Naive thymus-derived CD8-positive, alpha-beta T cell (primary cell): ENCODE measurements around the gene CXXC5. TPM values are rescaled to one million over a fixed set of nuclear protein-coding genes. Genes with fewer than 3 reads are reported as not detected.
A peak's percentile ranks its signal among the peaks of the same experiment; 100 is the strongest.

Source experiments
- ATAC-seq, 2 donors: fragments of 150-1000 bp; cut with Tn5 transposase in 1 of 2; sonication (Bioruptor Pico), chemical (Tn5 transposase) in 1 of 2; 1 replicate in 1 of 2; 2 replicates in 1 of 2; pipeline ENCODE4 v1.10.0; 2021; ENCODE audit warnings: mild to moderate bottlenecking in 2 of 2, moderate library complexity in 2 of 2
- POLR2A ChIA-PET: fragments of 350-600 bp; sonication (Branson Sonifier 250); formaldehyde crosslinking; loops from one replicate; lab custom pipeline; 2021; ENCODE audit warnings: antibody characterized with exemption; lab: Charles Lee
- DNase-seq, 10 donors: peaks; one replicate each; pipeline versions ENCODE4 v3.0.0 to v3.0.0-alpha.2; 2020 to 2022
- H3K27ac Mint-ChIP-seq, 10 donors: one replicate each; pipeline ENCODE4 v1.8.0; 2020 to 2022; ENCODE audit warnings: mild to moderate bottlenecking in 10 of 10, mixed read lengths in 10 of 10, moderate library complexity in 4 of 10, inconsistent platforms in 1 of 10
- H3K27me3 Mint-ChIP-seq, 5 donors: one replicate each; pipeline ENCODE4 v1.8.0; 2021 to 2022; ENCODE audit warnings: mixed read lengths in 5 of 5
- H3K36me3 Mint-ChIP-seq, 3 donors: one replicate each; pipeline ENCODE4 v1.8.0; 2020 to 2022; ENCODE audit warnings: mixed read lengths in 3 of 3, mild to moderate bottlenecking in 2 of 3, inconsistent platforms in 1 of 3
- H3K4me1 Mint-ChIP-seq, 4 donors: one replicate each; pipeline ENCODE4 v1.8.0; 2021 to 2022; ENCODE audit warnings: mixed read lengths in 4 of 4
- H3K4me3 Mint-ChIP-seq, 10 donors: one replicate each; pipeline ENCODE4 v1.8.0; 2020 to 2022; ENCODE audit warnings: mild to moderate bottlenecking in 10 of 10, mixed read lengths in 10 of 10, moderate library complexity in 6 of 10, inconsistent platforms in 1 of 10
- H3K9me3 Mint-ChIP-seq, 9 donors: one replicate each; pipeline ENCODE4 v1.8.0; 2020 to 2022; ENCODE audit warnings: mixed read lengths in 9 of 9, mild to moderate bottlenecking in 3 of 9, inconsistent platforms in 1 of 9, moderate library complexity in 1 of 9
- polyA plus RNA-seq, 3 donors: library from polyadenylated mRNA; unstranded; fragments of 300-500 nt; fragmentation: Illumina TruSeq; gene quantifications; one replicate each; pipeline ENCODE4 v1.2.3, GENCODE V29; 2021
- total RNA-seq, 8 experiments: library from RNA in 2 of 8; stranded (reverse) in 2 of 8; gene quantifications; one replicate each; pipeline ENCODE4 v1.2.3 and lab custom pipeline; 2021 to 2026

The CXXC5 gene
- total and polyA plus RNA-seq, 5 experiments from 2014 or later, result 2.6 to 24.6 (median 6.8) TPM

DNA sequence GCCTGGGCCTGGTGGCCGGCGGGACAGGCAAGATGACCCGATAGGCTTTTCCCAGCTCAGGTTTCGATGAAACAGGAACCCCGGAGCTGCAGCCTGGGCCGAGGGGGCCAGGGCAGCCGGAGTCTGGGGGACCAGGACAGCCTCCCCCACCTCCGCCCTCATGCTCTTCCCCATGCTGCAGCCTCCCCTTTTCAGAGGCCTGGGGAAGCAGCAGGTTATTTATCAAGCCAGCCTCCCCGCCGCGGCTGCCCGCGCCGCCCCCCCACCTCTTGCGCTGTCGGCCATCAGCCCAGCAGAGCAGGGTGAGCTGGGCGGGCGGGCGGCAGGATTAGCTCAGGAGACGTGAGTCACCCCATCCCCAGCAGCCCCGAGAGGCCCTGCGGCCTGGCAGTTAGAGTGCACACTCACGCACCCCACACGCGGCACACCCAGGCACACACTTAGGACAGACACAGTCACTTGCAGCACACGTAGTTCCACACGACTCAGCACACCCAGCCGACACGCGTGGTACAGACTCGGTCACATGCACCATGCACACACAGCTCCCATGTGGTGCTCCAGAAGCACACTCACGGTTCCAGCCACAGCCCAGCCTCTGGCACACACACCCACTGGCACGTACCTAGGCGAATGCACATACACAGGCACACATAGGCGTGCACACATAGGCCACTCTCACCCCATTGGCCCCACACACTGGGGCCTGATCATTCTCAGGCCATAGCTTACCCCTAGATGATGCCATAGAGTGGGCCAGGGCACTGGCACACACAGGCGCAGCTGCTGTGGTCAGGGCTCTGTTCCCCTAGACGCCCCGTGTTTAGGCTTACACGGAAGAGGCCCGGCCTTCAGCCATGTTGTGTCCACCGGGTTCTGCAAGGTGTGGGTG is 13.0 kb downstream of the CXXC5 start:
- POLR2A ChIA-PET, result interaction anchor here (0.8 to 1.1 kb wide), 2 partner anchors 9 to 10 kb away, joined by 3 to 4 read pairs; no protein-coding TSS in a partner anchor
- H3K27ac Mint-ChIP-seq, result peak overlapping the region in 2 of 10 donors; percentile 52 to 59
- DNase-seq (no peak), ATAC-seq (peak in 1 of 2 donors; percentile 50)
- H3K4me3 Mint-ChIP-seq, result peak overlapping the region in 2 of 10 donors; percentile 24 to 57
- peaks cover 0 to 7% (median 0%) of the 10 kb centered on the region in 5 donors for H3K27me3 Mint-ChIP-seq
- H3K4me1 Mint-ChIP-seq, result peaks cover 13 to 84% (median 28%) of the 10 kb centered on the region in 4 donors
- no peaks in the 10 kb centered on the region for H3K36me3 Mint-ChIP-seq
- H3K9me3 Mint-ChIP-seq, result no peaks in the 10 kb centered on the region

DNA sequence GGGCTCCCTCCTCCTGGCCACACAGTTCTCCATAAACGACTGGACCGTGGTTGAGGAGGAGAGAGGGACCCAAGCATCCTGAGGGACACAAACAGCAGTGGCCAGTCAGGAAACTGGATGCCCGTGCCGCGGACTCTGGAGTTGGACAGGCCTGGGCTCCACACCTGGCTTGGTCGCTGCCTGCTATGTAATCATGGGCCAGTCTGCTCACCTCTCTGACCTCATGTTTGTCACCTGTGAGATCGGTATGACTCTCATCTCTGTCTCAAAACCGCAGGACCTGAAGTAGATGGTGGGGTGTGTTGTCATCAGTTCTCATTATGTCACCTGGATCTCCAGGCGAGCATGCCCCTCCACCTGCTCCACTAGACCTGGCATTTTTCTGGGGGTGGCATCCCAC is 14.5 kb downstream of the CXXC5 start:
- POLR2A ChIA-PET, result interaction anchor here (1.4 kb wide), 1 partner anchor 11 kb away, joined by 4 read pairs; no protein-coding TSS in a partner anchor
- ATAC-seq (no peak), DNase-seq (no peak)
- no peak overlapping the region for H3K4me3 Mint-ChIP-seq
- no peaks in the 10 kb centered on the region for H3K36me3 Mint-ChIP-seq
- no peaks in the 10 kb centered on the region for H3K9me3 Mint-ChIP-seq
- H3K27ac Mint-ChIP-seq, result peak overlapping the region in 2 of 10 donors; percentile 44 to 73
- H3K4me1 Mint-ChIP-seq, result peaks cover 9 to 84% (median 35%) of the 10 kb centered on the region in 4 donors
- peaks cover 0 to 3% (median 0%) of the 10 kb centered on the region in 5 donors for H3K27me3 Mint-ChIP-seq

DNA sequence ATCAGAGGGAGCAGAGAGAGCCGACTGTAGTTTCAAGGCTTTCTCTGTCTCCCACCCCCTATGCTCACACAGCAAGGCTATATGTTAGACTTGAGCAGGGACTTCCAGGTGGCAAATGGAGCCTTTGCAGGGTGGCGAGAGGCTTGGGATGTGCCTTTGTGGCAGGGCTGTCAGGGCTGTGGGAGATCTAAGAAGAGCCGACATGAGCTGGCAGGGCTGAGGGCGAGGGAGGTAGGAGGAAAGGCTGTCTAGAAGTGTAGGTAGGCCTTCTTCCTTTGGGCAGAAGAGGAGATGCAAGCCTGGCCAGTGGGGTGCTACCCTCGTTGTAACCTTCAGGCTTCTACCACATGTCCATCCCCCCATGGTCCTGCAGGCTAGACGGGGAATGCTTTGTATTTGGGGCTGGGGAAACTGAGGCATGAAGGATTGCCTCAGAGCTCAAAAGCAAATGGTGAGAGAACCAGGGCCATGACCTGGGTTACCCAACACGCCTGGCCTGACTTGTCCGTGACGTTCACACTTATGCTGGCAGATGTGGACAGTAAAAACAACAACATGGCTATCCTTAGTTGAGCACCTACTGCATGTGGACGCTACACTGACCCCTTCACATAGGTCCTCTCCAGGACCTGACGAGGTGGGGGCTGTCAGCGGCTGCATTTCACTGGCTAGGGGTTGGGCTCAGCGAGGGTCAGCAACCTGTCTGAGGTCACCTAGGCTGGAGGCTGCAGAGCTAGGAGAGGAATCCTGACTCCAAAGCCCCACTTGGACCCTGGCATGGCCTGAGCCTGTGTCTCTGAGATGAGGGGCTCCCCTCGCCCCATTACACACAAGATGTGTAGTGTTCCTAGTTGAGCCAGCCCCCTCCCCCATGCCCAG is 15.3 kb downstream of the CXXC5 start:
- DNase-seq (no peak), ATAC-seq (no peak)
- Mint-ChIP-seq H3K9me3 (no peaks in the 10 kb centered on the region), H3K27me3 (peaks cover 0 to 3% (median 0%) of the 10 kb centered on the region in 5 donors), H3K27ac (peak overlapping the region in 5 of 10 donors; percentile 17 to 73 (median 26)), H3K4me1 (peaks cover 11 to 83% (median 33%) of the 10 kb centered on the region in 4 donors), H3K4me3 (peak overlapping the region in 1 of 10 donors; percentile 2), H3K36me3 (no peaks in the 10 kb centered on the region)
- POLR2A ChIA-PET, result interaction anchor here (1.4 kb wide), 1 partner anchor 12 kb away, joined by 4 read pairs; no protein-coding TSS in a partner anchor

DNA sequence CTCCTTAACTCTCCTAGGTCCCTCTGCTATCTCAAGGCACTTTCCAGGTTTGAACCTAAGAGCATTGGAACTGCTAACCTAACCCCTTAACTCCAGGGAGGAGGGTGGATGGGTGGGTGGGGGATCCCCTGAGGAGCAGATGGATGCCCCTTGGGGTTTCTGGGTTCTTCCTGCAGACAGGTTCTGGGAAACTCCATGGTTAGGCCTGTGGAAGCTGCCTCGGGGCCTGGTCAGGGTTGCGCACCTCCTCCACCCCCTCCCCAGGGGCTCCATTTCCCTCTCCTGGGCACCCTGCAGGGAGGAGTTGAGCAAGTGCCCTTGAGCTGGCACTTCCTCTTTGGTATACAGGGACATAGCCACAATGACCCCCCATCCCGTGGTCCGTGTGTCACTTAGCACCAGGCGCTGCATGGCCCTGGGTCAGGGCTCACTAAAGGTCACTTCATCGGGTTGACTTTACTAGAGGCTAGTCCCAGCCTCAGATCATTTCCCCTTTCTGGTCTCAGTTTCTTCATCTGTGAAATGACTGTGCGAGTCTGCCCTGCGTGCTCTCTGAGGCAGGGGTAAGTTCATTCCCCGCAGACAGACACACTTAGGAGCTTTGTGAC is 16.0 kb downstream of the CXXC5 start:
- no peak for DNase-seq
- ATAC-seq, result no peak
- peak overlapping the region in 1 of 10 donors; percentile 19 for H3K4me3 Mint-ChIP-seq
- no peaks in the 10 kb centered on the region for H3K9me3 Mint-ChIP-seq
- H3K36me3 Mint-ChIP-seq, result no peaks in the 10 kb centered on the region
- H3K27ac Mint-ChIP-seq, result peak overlapping the region in 5 of 10 donors; percentile 31 to 71 (median 58)
- H3K4me1 Mint-ChIP-seq, result peaks cover 7 to 83% (median 33%) of the 10 kb centered on the region in 4 donors
- no peaks in the 10 kb centered on the region for H3K27me3 Mint-ChIP-seq
- POLR2A ChIA-PET, result interaction anchor here (0.8 to 1.4 kb wide), 2 partner anchors 12 to 27 kb away, joined by 3 to 4 read pairs; no protein-coding TSS in a partner anchor

DNA sequence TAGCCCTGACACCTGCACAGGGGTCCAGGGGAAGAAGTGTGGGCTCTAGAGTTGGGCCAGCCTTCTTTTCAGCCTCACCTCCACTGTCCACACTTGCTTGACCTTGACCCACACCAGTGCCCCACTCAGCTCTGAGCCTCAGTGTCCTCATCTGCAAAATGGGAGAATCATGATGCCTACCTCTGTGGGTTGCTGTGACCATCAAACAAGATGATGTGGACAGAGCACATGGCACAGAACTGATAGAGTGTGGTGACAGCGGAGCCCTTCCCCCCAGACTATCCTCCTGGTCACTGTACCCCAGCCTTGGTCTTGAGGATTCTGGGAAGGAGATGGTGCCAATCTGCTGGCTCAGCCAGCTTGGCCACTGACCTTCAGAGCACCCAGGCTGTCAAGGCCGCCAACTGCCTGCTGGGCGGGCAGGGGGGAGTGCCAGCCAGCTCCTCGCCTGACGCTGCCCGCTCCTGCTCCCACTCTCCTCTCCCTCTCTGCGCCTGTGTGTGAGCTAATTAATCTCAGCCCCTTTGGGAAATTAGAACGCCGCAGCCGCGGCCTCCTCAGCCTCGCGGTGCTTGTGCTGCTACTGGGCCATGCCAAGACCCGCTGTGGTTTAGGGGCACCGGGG is 16.7 kb downstream of the CXXC5 start:
- H3K27me3 Mint-ChIP-seq, result no peaks in the 10 kb centered on the region
- POLR2A ChIA-PET, result interaction anchor here (0.8 kb wide), 1 partner anchor 27 kb away, joined by 3 read pairs; no protein-coding TSS in a partner anchor
- DNase-seq (no peak), ATAC-seq (no peak)
- H3K4me1 Mint-ChIP-seq, result peaks cover 10 to 84% (median 38%) of the 10 kb centered on the region in 4 donors
- H3K36me3 Mint-ChIP-seq, result no peaks in the 10 kb centered on the region
- H3K9me3 Mint-ChIP-seq, result no peaks in the 10 kb centered on the region
- peak overlapping the region in 6 of 10 donors; percentile 31 to 89 (median 62) for H3K27ac Mint-ChIP-seq
- H3K4me3 Mint-ChIP-seq, result no peak overlapping the region

DNA sequence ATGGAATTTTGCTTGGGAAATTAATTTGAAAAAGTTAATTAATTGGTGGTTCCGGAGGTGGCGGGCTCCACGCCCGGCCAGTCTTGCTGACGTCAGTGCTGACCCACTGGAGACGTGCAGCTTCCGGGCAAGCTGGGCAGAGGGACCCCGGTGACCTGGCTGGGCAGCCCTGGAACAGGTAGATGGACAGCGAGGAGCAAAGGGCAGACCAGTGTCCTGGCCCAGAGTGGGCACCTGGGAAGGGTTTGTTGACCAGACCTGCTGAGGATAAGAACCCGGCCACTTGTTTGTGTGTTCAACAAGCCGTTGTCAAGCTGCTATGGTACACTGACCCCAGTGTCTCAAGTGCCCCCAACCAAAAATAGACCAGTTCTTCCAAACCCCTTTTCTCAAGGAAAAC is 17.5 kb downstream of the CXXC5 start:
- ATAC-seq (no peak), DNase-seq (no peak)
- H3K27ac Mint-ChIP-seq, result peak overlapping the region in 1 of 10 donors; percentile 49
- H3K27me3 Mint-ChIP-seq, result no peaks in the 10 kb centered on the region
- H3K4me1 Mint-ChIP-seq, result peaks cover 17 to 86% (median 44%) of the 10 kb centered on the region in 4 donors
- H3K36me3 Mint-ChIP-seq, result no peaks in the 10 kb centered on the region
- POLR2A ChIA-PET, result interaction anchor here (1.0 kb wide), 1 partner anchor 10 kb away, joined by 3 read pairs; no protein-coding TSS in a partner anchor
- H3K4me3 Mint-ChIP-seq, result no peak overlapping the region
- no peaks in the 10 kb centered on the region for H3K9me3 Mint-ChIP-seq

DNA sequence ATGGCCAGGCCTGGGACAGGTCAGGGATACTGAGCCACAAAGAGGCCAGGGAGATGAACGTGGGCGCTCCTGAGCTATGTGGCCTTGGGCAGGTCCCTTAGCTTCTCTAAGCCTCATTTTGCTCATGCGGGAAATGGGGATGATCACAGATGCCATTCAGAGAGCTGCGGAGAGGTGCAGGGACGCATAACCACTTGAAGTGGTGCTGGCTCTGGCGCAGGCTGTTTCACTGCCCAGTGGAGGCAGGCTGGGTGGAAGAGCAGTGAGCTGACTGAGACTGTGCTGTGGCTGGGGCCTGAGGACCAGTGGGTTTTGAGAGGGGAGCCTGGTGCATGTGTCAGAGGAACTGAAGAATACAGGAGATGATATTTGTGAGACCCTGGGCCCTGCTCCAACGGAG is 18.4 kb downstream of the CXXC5 start:
- H3K9me3 Mint-ChIP-seq, result no peaks in the 10 kb centered on the region
- H3K36me3 Mint-ChIP-seq, result no peaks in the 10 kb centered on the region
- H3K4me3 Mint-ChIP-seq, result peak overlapping the region in 7 of 10 donors; percentile 10 to 54 (median 31)
- no peaks in the 10 kb centered on the region for H3K27me3 Mint-ChIP-seq
- DNase-seq (no peak), ATAC-seq (no peak)
- H3K4me1 Mint-ChIP-seq, result peaks cover 17 to 88% (median 49%) of the 10 kb centered on the region in 4 donors
- POLR2A ChIA-PET, result interaction anchor here (0.7 to 1.8 kb wide), 5 partner anchors 9 to 106 kb away, joined by 3 to 6 read pairs (median 3); partner anchors contain the start of gene UBE2D2
- H3K27ac Mint-ChIP-seq, result peak overlapping the region in 5 of 10 donors; percentile 27 to 91 (median 69)

DNA sequence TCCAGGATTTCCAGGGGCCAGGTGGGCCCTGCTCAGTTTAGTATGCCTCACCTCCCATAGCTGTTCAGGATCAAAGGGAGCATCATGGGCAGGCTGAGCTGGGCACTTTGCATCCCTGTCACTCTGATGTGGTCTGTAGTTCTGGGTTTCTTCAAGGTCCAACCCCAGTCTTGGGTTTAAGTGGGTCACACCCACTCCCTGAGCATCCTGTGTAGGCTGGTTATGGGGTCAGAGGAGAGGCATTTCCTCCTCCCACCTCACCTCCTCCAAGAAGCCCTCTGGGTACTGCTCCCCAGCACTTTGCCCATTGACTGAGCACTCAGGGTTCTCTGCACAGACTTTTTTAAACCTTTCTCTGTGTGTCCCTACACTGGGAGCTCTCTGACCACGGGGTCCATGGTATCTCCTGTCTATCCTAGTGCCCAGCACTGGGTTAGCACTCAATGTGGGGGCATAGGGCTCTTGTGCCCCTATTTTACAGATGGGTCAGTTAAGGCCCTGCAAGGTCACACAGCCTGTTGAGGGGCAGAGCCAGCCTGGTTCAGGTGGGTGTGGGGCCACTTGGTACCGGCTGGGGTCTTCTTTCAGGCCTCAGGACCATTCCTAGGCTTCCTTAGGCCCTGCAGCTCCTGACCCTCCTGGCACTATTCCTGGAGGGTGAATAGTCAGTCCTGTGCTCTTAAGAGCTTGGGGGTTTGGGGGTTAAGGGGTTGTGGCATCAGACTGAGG is 19.0 kb downstream of the CXXC5 start:
- Mint-ChIP-seq H3K27ac (peak overlapping the region in 7 of 10 donors; percentile 9 to 91 (median 69)), H3K9me3 (no peaks in the 10 kb centered on the region), H3K27me3 (no peaks in the 10 kb centered on the region), H3K4me1 (peaks cover 15 to 87% (median 52%) of the 10 kb centered on the region in 4 donors), H3K4me3 (peak overlapping the region; percentile 58 to 85 (median 76)), H3K36me3 (no peaks in the 10 kb centered on the region)
- DNase-seq (no peak), ATAC-seq (peak in 1 of 2 donors; percentile 27)
- POLR2A ChIA-PET, result interaction anchor here (0.7 to 1.8 kb wide), 7 partner anchors 9 to 106 kb away, joined by 3 to 6 read pairs (median 4); partner anchors contain the start of gene UBE2D2

DNA sequence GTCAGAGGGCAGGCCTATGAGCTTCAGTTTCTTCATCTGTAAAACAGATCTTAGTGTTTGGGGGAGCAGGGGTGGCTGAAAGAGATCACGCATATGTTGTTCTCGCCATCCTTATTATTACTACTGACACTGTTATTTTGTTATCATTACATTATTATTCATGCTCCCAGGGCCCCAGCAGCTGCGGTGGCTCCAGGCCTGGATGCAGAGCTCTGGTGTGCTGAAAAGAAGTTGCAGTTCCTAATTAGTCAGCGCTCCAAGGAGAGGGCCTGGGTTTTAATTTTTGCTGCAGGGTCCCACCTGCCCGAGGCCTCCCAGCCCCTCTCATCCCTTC is 19.5 kb downstream of the CXXC5 start:
- POLR2A ChIA-PET, result interaction anchor here (0.9 to 1.8 kb wide), 7 partner anchors 10 to 107 kb away, joined by 3 to 6 read pairs (median 4); partner anchors contain the start of gene UBE2D2
- ATAC-seq (no peak), DNase-seq (no peak)
- Mint-ChIP-seq H3K36me3 (no peaks in the 10 kb centered on the region), H3K4me1 (peaks cover 15 to 86% (median 51%) of the 10 kb centered on the region in 4 donors), H3K9me3 (no peaks in the 10 kb centered on the region), H3K27me3 (no peaks in the 10 kb centered on the region), H3K27ac (peak overlapping the region in 8 of 10 donors; percentile 9 to 91 (median 46)), H3K4me3 (peak overlapping the region; percentile 58 to 85 (median 76))

DNA sequence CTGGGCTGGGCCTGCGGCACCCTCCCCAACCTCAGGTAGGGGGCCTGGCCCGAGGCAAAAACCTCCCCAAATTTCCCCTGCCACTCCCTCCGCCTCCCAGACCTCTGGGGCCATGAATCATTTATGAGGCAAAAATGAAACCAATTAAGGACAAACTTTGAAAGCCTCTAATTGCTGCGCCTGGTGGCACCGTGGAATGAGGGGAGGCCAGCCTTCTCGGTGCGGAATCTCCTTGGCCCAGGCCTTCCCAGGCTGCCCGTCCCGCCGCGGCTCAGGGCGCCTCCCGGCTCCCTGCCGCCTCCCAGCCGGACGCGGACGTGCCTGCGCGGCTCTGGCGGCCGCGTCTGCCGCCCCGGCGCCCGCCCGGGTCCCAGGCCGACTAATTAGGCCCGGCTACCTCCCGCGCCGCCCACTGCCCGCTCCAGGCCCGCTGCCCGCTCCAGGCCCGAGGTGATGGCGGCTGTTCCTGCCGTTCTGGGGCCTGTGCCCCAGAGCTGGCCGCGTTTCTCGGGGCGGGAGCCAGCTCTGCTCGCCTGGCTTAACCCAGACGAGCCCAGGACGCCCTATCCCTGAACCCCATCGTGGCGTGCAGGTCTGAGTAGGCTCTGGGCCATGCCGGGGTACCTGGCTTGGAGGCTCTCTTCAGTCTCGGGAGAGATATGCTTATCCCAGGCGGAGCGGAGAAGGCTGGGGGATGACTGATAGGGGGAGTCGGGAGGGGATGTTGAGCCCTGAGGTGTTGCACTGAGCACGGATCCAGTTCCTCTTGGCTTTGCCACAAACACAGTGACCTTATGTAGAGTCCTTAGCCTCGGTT is 20.1 kb downstream of the CXXC5 start:
- Mint-ChIP-seq H3K27me3 (no peaks in the 10 kb centered on the region), H3K4me1 (peaks cover 15 to 80% (median 51%) of the 10 kb centered on the region in 4 donors), H3K4me3 (peak overlapping the region; percentile 78 to 89 (median 84)), H3K9me3 (no peaks in the 10 kb centered on the region), H3K27ac (peak overlapping the region in 8 of 10 donors; percentile 33 to 93 (median 78)), H3K36me3 (no peaks in the 10 kb centered on the region)
- DNase-seq (peak in 4 of 10 donors; percentile 21 to 36 (median 32)), ATAC-seq (peak; percentile 36 to 40)
- POLR2A ChIA-PET, result interaction anchor here (0.6 to 1.8 kb wide), 10 partner anchors 10 to 210 kb away, joined by 3 to 6 read pairs (median 4); partner anchors contain the start of gene UBE2D2
